GM18907 (cell line): ENCODE results near the gene HMX1.

Experiments
- ATAC-seq: cut with Tn5 transposase; IDR thresholded peaks from one replicate; pipeline ENCODE4 v1.9.1; 2021; ENCODE audit warnings: mild to moderate bottlenecking, moderate library complexity; ENCODE audit not compliant: unreplicated experiment

The HMX1 gene

GRCh38 chr4:8820178-8821102 is 51.2 kb downstream of the HMX1 start:
- ATAC-seq, result no peak

GRCh38 chr4:8819473-8820177 is 52.0 kb downstream of the HMX1 start:
- ATAC-seq, result no peak

GRCh38 chr4:8819019-8819418 is 52.6 kb downstream of the HMX1 start:
- ATAC-seq, result no peak

GRCh38 chr4:8818063-8818881 is 53.4 kb downstream of the HMX1 start:
- no peak for ATAC-seq

GRCh38 chr4:8817813-8818062 is 53.9 kb downstream of the HMX1 start:
- ATAC-seq, result no peak

- no peak for ATAC-seq
Measured at GRCh38 chr4:8817096-8817812, 54.4 kb downstream of the HMX1 start.
